GM12878 (cell line): ENCODE data around the gene MAP2K7. TPM values are rescaled to one million over a fixed set of nuclear protein-coding genes. Genes with fewer than 3 reads are reported as not detected.

Experiments
- ATAC-seq: fragments of 200-7000 bp; cut with Tn5 transposase; 3 replicates; pipeline ENCODE4 v1.9.1; 2020; ENCODE audit warnings: mild to moderate bottlenecking, moderate library complexity
- BruUV-seq: library from RNA; stranded (reverse); fragments of 400-500 nt; replicated peaks from 2 replicates; lab custom pipeline; 2021; lab: Mats Ljungman, UMichigan
- CTCF ChIA-PET: fragments of 300-600 bp; sonication (Branson Sonifier 250); formaldehyde crosslinking; extraction: SDS; loops from one replicate; lab custom pipeline; 2021; ENCODE audit warnings: inconsistent platforms; lab: Yijun Ruan, JAX
- POLR2A ChIA-PET: fragments of 350-600 bp; formaldehyde crosslinking; extraction: SDS; loops from one replicate; lab custom pipeline; 2021; ENCODE audit warnings: inconsistent platforms; lab: Charles Lee
- RAD21 ChIA-PET: fragments of 300-600 bp; sonication (Branson Sonifier 250); formaldehyde crosslinking; loops from one replicate; lab custom pipeline; 2023; ENCODE audit warnings: antibody characterized with exemption; ENCODE audit not compliant: unreplicated experiment; lab: Charles Lee
- SMC1A ChIA-PET: fragments of 300-600 bp; sonication (Branson Sonifier 250); formaldehyde crosslinking; loops from one replicate; lab custom pipeline; 2023; ENCODE audit not compliant: unreplicated experiment, uncharacterized antibody; lab: Charles Lee
- DNase-seq: peaks from one replicate; pipeline ENCODE4 v3.0.0-alpha.2; 2011; ENCODE audit warnings: low read depth, low spot score
- FAIRE-seq: peaks from 3 replicates; lab custom pipeline; 2011; peaks lifted over from hg19 to GRCh38; lab: Jason Lieb, UNC
- H2AFZ ChIP-seq: 2 replicates; pipeline ENCODE4 v1.6.0; 2011; ENCODE audit warnings: low read depth, low read length, control low read depth; ENCODE audit not compliant: control insufficient read depth
- H3K27ac ChIP-seq: 2 replicates; pipeline ENCODE4 v1.5.1; 2011; ENCODE audit warnings: control low read depth; ENCODE audit not compliant: control insufficient read depth, insufficient read depth
- H3K27me3 ChIP-seq, 2 experiments: replicated peaks in 1 of 2; 2 replicates each; pipeline versions ENCODE4 v1.6.0 to v1.6.1; 2011; ENCODE audit warnings: low read length in 1 of 2; ENCODE audit not compliant: control insufficient read depth in 2 of 2, insufficient read depth in 2 of 2
- H3K36me3 ChIP-seq, 2 experiments: 2 replicates each; pipeline ENCODE4 v1.5.1; 2011; ENCODE audit warnings: low read length in 1 of 2; ENCODE audit not compliant: control insufficient read depth in 2 of 2, insufficient read depth in 2 of 2
- H3K4me1 ChIP-seq: 2 replicates; pipeline ENCODE4 v1.6.1; 2011; ENCODE audit warnings: mild to moderate bottlenecking, low read length, moderate library complexity, mixed read lengths; ENCODE audit not compliant: control insufficient read depth, insufficient read depth
- H3K4me2 ChIP-seq: 2 replicates; pipeline ENCODE4 v1.6.0; 2011; ENCODE audit warnings: control low read depth; ENCODE audit not compliant: control insufficient read depth, insufficient read depth
- H3K4me3 ChIP-seq: fragments of 200-600 bp; sonication (generic); 2 replicates; pipeline ENCODE4 v1.5.1; 2016
- H3K79me2 ChIP-seq: 2 replicates; pipeline ENCODE4 v1.6.0; 2011; ENCODE audit warnings: low read length; ENCODE audit not compliant: control insufficient read depth, insufficient read depth
- H3K9ac ChIP-seq: 2 replicates; pipeline ENCODE4 v1.8.0; 2011; ENCODE audit warnings: low read length, control low read depth, mixed read lengths; ENCODE audit not compliant: control insufficient read depth, insufficient read depth
- H3K9me3 ChIP-seq: replicated peaks from 3 replicates; pipeline ENCODE4 v1.5.1; 2011; ENCODE audit warnings: mild to moderate bottlenecking, low read length; ENCODE audit not compliant: control insufficient read depth, insufficient read depth
- H4K20me1 ChIP-seq: 2 replicates; pipeline ENCODE4 v1.6.0; 2011; ENCODE audit not compliant: control insufficient read depth, insufficient read depth
- CEBPB ChIP-seq, 2 experiments: fragments of 150-350 bp in 1 of 2; IDR thresholded peaks; 2 replicates each; pipeline ENCODE4 v1.6.1; 2012 to 2014; ENCODE audit warnings: low read depth in 2 of 2, low read length in 2 of 2, borderline replicate concordance in 1 of 2, inconsistent platforms in 1 of 2
- CHD1 ChIP-seq: IDR thresholded peaks from 2 replicates; pipeline ENCODE4 v1.6.1; 2012; ENCODE audit warnings: low read depth, low read length, improper control_type of control experiment
- ETV6 ChIP-seq, 2 experiments: fragments of 450-650 bp in 1 of 2; IDR thresholded peaks in 1 of 2; conservative IDR thresholded peaks in 1 of 2; 2 replicates each; pipeline ENCODE4 v1.6.1; 2014; ENCODE audit warnings: antibody characterized with exemption in 1 of 2, borderline replicate concordance in 1 of 2, low read depth in 1 of 2, mild to moderate bottlenecking in 1 of 2, moderate library complexity in 1 of 2
- GABPA ChIP-seq: IDR thresholded peaks from 2 replicates; pipeline ENCODE4 v1.6.1; 2014; ENCODE audit warnings: antibody characterized with exemption, low read depth, mild to moderate bottlenecking, inconsistent platforms
- HDAC2 ChIP-seq: fragments of 200-600 bp; sonication (generic); IDR thresholded peaks from 2 replicates; pipeline ENCODE4 v1.6.1; 2017
- KLF5 ChIP-seq: fragments of 450-650 bp; IDR thresholded peaks from 2 replicates; pipeline ENCODE4 v1.6.1; 2014; ENCODE audit warnings: mild to moderate bottlenecking; ENCODE audit not compliant: partially characterized antibody
- MLLT1 ChIP-seq: fragments of 450-650 bp; IDR thresholded peaks from 2 replicates; pipeline ENCODE4 v1.6.1; 2016; ENCODE audit warnings: mild to moderate bottlenecking
- NFIC ChIP-seq: IDR thresholded peaks from 2 replicates; pipeline ENCODE4 v1.6.1; 2012; ENCODE audit warnings: low read depth, mild to moderate bottlenecking, inconsistent platforms, low read length, moderate library complexity
- NR2C1 ChIP-seq: fragments of 450-650 bp; IDR thresholded peaks from 2 replicates; pipeline ENCODE4 v1.6.1; 2017; ENCODE audit warnings: antibody characterized with exemption, mild to moderate bottlenecking, moderate library complexity
- RB1 ChIP-seq: fragments of 450-650 bp; formaldehyde crosslinking; IDR thresholded peaks from 2 replicates; pipeline ENCODE4 v1.6.1; 2017; ENCODE audit warnings: mild to moderate bottlenecking, borderline replicate concordance
- RBBP5 ChIP-seq: fragments of 200-600 bp; sonication (generic); conservative IDR thresholded peaks from 2 replicates; pipeline ENCODE4 v1.6.1; 2016
- SREBF2 ChIP-seq: IDR thresholded peaks from 2 replicates; pipeline ENCODE4 v1.6.1; 2012; ENCODE audit warnings: mild to moderate bottlenecking, low read length
- ZBTB33 ChIP-seq: fragments of 450-650 bp; IDR thresholded peaks from 2 replicates; pipeline ENCODE4 v1.6.1; 2017; ENCODE audit warnings: mild to moderate bottlenecking
- ZBTB4 ChIP-seq: fragments of 450-650 bp; formaldehyde crosslinking; IDR thresholded peaks from 2 replicates; pipeline ENCODE4 v1.4.0; 2022; ENCODE audit warnings: mild to moderate bottlenecking, moderate library complexity
- ZNF24 ChIP-seq: fragments of 450-650 bp; IDR thresholded peaks from 2 replicates; pipeline ENCODE4 v1.6.1; 2017; ENCODE audit warnings: antibody characterized with exemption, mild to moderate bottlenecking
- ZNF274 ChIP-seq: IDR thresholded peaks from one replicate; pipeline ENCODE4 v1.8.0; 2011; ENCODE audit not compliant: insufficient read length, insufficient read depth
- WGBS: methylation state at CpG from one replicate; pipeline ENCODE4 v1.1.6; 2016; ENCODE audit warnings: low lambda C conversion rate; ENCODE audit not compliant: insufficient replicate concordance, insufficient coverage; ENCODE audit errors: missing lambda C conversion rate; 5-methylcytosine and 5-hydroxymethylcytosine counted together
- in situ Hi-C: fragments of 300-500 bp; cut with MboI; formaldehyde crosslinking; loops from 9 replicates; pipeline ENCODE4 v1.14.3; 2018; ENCODE audit warnings: mixed read lengths
- intact Hi-C: fragments of 100-400 bp; cut with micrococcal nuclease; formaldehyde crosslinking; loops from one replicate; pipeline ENCODE4 v1.14.2; 2022; ENCODE audit not compliant: unreplicated experiment
- polyA plus RNA-seq, 11 experiments: library from polyadenylated mRNA; depleted of rRNA in 4 of 11; unstranded in 6 of 11; stranded (reverse) in 5 of 11; fragments of >200 nt; fragmentation: Nextera tagmentation in 4 of 11; fragmentation: Illumina TruSeq in 1 of 11; extraction: Ambion mirVana in 4 of 11; extraction: Trizol in 1 of 11; gene quantifications; 1 replicate in 1 of 11; 2 replicates in 10 of 11; pipeline versions ENCODE4 v1.2.1 to v1.2.3, GENCODE V29; 2011 to 2016; ENCODE audit warnings: inconsistent platforms in 2 of 11, missing spikeins in 2 of 11, low read depth in 1 of 11
- total RNA-seq, 4 experiments: library from RNA; depleted of rRNA in 3 of 4; stranded (reverse); fragments of >200 nt in 3 of 4; fragmentation: Illumina TruSeq in 1 of 4; extraction: Trizol in 1 of 4; gene quantifications; 2 replicates each; pipeline versions ENCODE4 v1.2.1 to v1.2.3, GENCODE V29; 2013 to 2021
- TF ChIP-seq, protein P1 (sequence below): IDR thresholded peaks from 2 replicates; pipeline ENCODE4 v1.6.1; 2012; ENCODE audit warnings: low read depth, low read length, improper control_type of control experiment

Gene MAP2K7
- total and polyA plus RNA-seq, 10 of the 15 experiments (the other 5 are each of a cell fraction or from before 2014, with no cell fraction given): 0.34 to 32.2 (median 6.7) TPM

- ChIA-PET SMC1A (interaction anchor here (0.6 kb wide), 1 partner anchor 28 kb away, joined by 3 read pairs; no protein-coding TSS in a partner anchor), POLR2A (interaction anchor here (0.6 kb wide), 1 partner anchor 558 kb away, joined by 3 read pairs; no protein-coding TSS in a partner anchor), RAD21 (interaction anchor here (0.7 kb wide), 1 partner anchor 145 kb away, joined by 3 read pairs; no protein-coding TSS in a partner anchor), CTCF (interaction anchor here (1.1 to 1.4 kb wide), 2 partner anchors 46 to 72 kb away, joined by 3 read pairs; no protein-coding TSS in a partner anchor)
- 66% methylated on average over 12 of the region's 12 CpGs for WGBS
- no peak overlapping the region for H3K27ac ChIP-seq
- H2AFZ ChIP-seq: no peak overlapping the region
- H3K4me1 ChIP-seq: peaks cover 11% of the 10 kb centered on the region
- DNase-seq: no peak
- no peaks in the 10 kb centered on the region for H3K27me3 ChIP-seq
- no peaks in the 10 kb centered on the region; the same call in 1 of the 2 replicates for H4K20me1 ChIP-seq
- no peaks in the 10 kb centered on the region for H3K9me3 ChIP-seq
- FAIRE-seq: no peak
- no peak for ATAC-seq
- no peak for TF ChIP-seq RBBP5
- TF ChIP-seq ZBTB4: no peak
- TF ChIP-seq ZBTB33: no peak
- TF ChIP-seq CEBPB (IDR thresholded peaks at IDR 0.05; ENCODE audit: borderline replicate concordance in 1 of 2, low read depth in 2 of 2, low read length in 2 of 2): no peak
- no peak for TF ChIP-seq KLF5
- no peak for TF ChIP-seq SREBF2
- TF ChIP-seq GABPA: no peak
- TF ChIP-seq, protein P1, sequence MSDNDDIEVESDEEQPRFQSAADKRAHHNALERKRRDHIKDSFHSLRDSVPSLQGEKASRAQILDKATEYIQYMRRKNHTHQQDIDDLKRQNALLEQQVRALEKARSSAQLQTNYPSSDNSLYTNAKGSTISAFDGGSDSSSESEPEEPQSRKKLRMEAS: no peak
- TF ChIP-seq RB1: no peak
- TF ChIP-seq MLLT1: no peak
- no peak for TF ChIP-seq HDAC2
- no peak for TF ChIP-seq ZNF24
- TF ChIP-seq ETV6 (conservative IDR thresholded peaks at IDR 0.05 in 1 of 2, IDR thresholded peaks at IDR 0.05 in 1 of 2; ENCODE audit: borderline replicate concordance in 1 of 2, low read depth in 1 of 2): no peak
- TF ChIP-seq CHD1: no peak
- TF ChIP-seq NR2C1: no peak
- TF ChIP-seq ZNF274: no peak
- no peak for TF ChIP-seq NFIC
- BruUV-seq: no TSS peak
- H3K9ac ChIP-seq: no peak overlapping the region
- no peak overlapping the region for H3K4me2 ChIP-seq
- intact Hi-C loops (no loop called here), in situ Hi-C loops (no loop called here)
- no peak overlapping the region for H3K4me3 ChIP-seq
- peaks cover 0 to 3% of the 10 kb centered on the region in 2 experiments; a peak in 2 of 4 replicates for H3K36me3 ChIP-seq
- H3K79me2 ChIP-seq: no peaks in the 10 kb centered on the region
Observed at GRCh38 chr19:7924241-7924640, 20.6 kb downstream of the MAP2K7 start.
